PFSK-1 (cell line): Measurements from ENCODE around the gene ZBTB43.

Experiments
- FOXP2 ChIP-seq: optimal IDR thresholded peaks from 2 replicates; pipeline ENCODE3; 2011; ENCODE audit warnings: borderline replicate concordance, control low read depth, inconsistent platforms; ENCODE audit not compliant: insufficient read depth; ENCODE audit errors: extremely low read length, extremely low read depth
- POLR2AphosphoS5 ChIP-seq: IDR thresholded peaks from 2 replicates; pipeline ENCODE4 v1.6.1; 2012; ENCODE audit warnings: low read depth, mild to moderate bottlenecking, control low read depth, low read length, moderate library complexity
- SIN3A ChIP-seq: IDR thresholded peaks from 2 replicates; pipeline ENCODE4 v1.6.1; 2012; ENCODE audit warnings: mild to moderate bottlenecking, low read length, moderate library complexity, borderline replicate concordance; ENCODE audit not compliant: insufficient read depth
- TAF1 ChIP-seq: IDR thresholded peaks from 2 replicates; pipeline ENCODE4 v1.6.1; 2012; ENCODE audit warnings: low read length, control low read depth, borderline replicate concordance; ENCODE audit not compliant: insufficient read depth
- TF ChIP-seq, protein P1 (sequence below), 2 experiments: IDR thresholded peaks; 2 replicates each; pipeline versions ENCODE4 v1.6.1 to v1.8.0; 2011 to 2012; ENCODE audit warnings: low read depth in 2 of 2, low read length in 2 of 2, control low read depth in 1 of 2, inconsistent platforms in 1 of 2, mild to moderate bottlenecking in 1 of 2, moderate library complexity in 1 of 2; ENCODE audit not compliant: insufficient read depth in 1 of 2

DNA sequence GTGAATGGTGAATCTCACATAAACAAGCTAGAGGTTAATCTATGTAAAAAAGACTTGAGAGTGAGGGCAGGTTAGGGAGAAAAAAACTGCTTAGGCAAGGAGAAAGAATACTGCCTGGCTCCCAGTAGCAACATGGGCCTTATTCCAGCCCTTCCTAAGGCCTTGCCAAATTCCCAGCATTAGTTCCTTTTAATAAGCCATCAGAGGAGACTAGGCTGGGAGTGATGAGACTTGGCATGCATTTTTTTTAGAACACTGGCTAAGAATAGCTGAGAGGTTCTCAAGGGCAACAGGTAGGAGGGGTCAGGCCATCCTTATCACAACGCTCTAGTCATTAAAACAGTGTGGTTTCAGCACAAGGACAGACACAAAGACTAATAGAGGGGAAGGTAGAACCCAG lies 20.9 kb upstream of the ZBTB43 start:
- TF ChIP-seq TAF1, result no peak
- TF ChIP-seq, protein P1, sequence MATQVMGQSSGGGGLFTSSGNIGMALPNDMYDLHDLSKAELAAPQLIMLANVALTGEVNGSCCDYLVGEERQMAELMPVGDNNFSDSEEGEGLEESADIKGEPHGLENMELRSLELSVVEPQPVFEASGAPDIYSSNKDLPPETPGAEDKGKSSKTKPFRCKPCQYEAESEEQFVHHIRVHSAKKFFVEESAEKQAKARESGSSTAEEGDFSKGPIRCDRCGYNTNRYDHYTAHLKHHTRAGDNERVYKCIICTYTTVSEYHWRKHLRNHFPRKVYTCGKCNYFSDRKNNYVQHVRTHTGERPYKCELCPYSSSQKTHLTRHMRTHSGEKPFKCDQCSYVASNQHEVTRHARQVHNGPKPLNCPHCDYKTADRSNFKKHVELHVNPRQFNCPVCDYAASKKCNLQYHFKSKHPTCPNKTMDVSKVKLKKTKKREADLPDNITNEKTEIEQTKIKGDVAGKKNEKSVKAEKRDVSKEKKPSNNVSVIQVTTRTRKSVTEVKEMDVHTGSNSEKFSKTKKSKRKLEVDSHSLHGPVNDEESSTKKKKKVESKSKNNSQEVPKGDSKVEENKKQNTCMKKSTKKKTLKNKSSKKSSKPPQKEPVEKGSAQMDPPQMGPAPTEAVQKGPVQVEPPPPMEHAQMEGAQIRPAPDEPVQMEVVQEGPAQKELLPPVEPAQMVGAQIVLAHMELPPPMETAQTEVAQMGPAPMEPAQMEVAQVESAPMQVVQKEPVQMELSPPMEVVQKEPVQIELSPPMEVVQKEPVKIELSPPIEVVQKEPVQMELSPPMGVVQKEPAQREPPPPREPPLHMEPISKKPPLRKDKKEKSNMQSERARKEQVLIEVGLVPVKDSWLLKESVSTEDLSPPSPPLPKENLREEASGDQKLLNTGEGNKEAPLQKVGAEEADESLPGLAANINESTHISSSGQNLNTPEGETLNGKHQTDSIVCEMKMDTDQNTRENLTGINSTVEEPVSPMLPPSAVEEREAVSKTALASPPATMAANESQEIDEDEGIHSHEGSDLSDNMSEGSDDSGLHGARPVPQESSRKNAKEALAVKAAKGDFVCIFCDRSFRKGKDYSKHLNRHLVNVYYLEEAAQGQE (IDR thresholded peaks at IDR 0.05; ENCODE audit: insufficient read depth in 1 of 2, low read depth in 2 of 2, low read length in 2 of 2), result no peak
- no peak for TF ChIP-seq POLR2AphosphoS5
- no peak for TF ChIP-seq SIN3A
- no peak for TF ChIP-seq FOXP2
